Activated CD8-positive, alpha-beta memory T cell treated with anti-CD3 and anti-CD28 coated beads, Interleukin-2, amount 50 U/mL, for 1 hour (primary cell): Measurements from ENCODE around the gene MCHR1.
"Not testable (repeated sequence)": the region's sequence is repeated elsewhere in the genome, so short reads cannot be mapped to it uniquely, and the experiment has no call there.

Source experiments
- DNase-seq: peaks from one replicate; pipeline ENCODE4 v3.0.0-alpha.2; 2020; ENCODE audit errors: extremely low read depth

Gene MCHR1

DNA sequence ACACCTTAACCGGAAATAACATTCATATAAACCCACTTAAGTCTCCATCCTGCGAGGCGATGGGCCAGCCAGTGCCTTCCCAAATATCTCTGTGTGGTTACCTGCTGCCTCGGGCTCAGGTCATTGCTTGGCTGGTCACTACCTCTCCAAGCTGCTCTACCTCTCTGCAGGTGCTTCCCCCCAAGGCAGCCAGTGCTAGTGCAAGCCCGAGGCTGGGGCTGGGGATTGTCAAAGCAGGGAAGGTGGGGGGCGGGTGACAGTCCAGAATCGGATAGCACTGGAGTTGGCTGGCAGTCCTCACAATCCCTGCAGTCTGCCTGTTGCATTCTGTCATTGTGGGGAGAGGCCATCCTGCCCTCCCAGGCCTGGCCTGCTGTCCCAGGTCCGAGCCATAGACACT, 11.1 kb downstream of the MCHR1 start:
- DNase-seq, result no peak

GRCh38 chr22:40691532-40691931, 12.2 kb downstream of the MCHR1 start:
- no peak for DNase-seq

DNA sequence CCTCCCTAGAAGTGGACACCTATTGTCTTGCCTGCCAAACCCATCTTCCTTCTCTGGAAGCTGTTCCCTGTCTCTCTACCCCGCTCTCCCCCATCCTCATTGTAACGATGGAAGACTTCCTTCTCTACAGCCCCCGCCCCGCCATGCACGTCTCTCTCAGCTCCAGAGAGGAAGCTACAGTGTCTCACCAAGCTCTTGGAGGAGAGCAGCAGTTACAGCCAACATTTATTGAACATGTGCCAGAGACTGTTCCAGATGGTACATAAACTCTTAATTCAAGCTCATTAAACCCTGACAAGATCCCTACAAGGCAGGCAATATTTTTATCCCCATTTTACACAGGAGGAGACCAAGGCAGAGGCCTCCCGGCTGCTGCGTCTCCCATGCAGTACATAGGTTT, 15.1 kb downstream of the MCHR1 start:
- DNase-seq, result no peak

GRCh38 chr22:40701274-40701673, 22.0 kb downstream of the MCHR1 start:
- no peak for DNase-seq

DNA sequence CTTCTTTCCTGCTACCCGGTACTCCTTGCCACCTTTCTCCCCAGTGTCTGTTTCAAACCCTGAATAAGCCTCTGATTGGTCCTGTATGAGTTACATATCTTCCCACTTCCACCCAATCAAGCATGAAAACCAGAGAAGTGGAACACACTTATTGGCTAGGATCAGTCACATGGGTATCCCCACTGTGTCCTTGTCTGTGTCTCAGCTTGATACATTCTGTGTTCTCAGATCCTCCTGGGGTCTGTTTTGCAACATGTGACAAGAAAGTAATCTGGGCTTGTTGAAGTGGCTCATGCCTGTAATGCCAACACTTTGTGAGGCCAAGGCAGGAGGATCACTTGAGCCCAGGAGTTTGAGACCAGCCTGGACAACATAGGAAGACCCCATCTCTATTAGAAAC, 23.9 kb downstream of the MCHR1 start:
- no peak for DNase-seq

- no peak for DNase-seq
These were observed 24.5 kb downstream of the MCHR1 start for GRCh38 chr22:40703736-40704135.

DNA sequence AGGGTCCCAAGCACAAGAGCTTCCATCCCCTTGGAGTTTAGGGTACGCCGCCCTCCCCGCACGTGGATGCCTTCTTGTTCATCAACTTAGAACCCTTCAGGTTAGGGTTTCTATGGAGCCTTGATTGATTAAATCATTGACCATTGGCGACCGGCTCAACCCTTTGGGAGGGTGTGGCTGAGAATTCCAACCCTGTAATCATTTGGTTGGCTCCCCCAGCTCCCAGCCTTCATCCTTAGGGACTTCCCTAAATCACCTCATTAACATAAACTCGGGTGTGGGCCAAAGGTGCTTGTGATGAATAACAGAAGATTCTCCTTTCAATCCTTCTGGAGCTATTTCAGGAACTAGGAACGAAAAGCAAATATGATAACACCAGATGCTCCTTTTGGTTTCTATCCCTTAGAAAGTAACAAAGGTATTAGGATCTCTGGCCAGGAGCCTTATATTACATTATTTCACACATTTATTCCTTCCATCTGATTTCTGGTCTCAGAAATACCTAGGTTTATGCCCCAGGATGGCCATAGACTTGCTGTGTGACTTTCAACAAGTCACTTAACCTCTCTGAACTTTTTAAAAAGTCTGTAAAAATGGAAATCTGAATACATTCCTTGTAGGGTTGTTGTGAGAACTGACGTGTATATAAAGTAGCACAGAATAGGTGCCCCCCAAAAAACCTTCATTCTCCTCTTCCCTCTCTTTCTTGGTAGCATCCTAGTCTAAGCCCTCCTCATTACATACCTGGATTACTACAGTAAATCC, 26.8 kb downstream of the MCHR1 start:
- DNase-seq, result no peak

GRCh38 chr22:40707154-40707553, 27.9 kb downstream of the MCHR1 start:
- no peak for DNase-seq

DNA sequence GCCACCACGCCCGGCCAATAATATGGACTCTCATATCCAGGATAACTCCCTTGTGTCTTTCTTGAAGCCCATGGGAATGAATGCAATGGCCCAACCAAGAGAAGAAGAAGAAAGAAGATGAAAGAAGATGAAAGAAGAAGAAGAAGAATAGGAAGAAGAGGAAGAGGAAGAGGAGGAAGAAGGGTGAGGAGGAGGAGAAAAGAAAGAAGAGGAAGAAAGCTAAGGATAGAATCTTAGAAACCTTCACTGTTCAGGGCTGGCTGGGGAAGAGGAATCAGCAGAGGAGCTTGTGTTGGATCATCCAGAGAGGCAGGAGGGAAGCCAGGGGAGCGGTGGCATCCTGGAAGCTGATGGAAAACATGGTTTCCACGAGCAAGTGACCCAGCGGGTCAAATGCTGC, 28.9 kb downstream of the MCHR1 start:
- DNase-seq, result no peak

DNA sequence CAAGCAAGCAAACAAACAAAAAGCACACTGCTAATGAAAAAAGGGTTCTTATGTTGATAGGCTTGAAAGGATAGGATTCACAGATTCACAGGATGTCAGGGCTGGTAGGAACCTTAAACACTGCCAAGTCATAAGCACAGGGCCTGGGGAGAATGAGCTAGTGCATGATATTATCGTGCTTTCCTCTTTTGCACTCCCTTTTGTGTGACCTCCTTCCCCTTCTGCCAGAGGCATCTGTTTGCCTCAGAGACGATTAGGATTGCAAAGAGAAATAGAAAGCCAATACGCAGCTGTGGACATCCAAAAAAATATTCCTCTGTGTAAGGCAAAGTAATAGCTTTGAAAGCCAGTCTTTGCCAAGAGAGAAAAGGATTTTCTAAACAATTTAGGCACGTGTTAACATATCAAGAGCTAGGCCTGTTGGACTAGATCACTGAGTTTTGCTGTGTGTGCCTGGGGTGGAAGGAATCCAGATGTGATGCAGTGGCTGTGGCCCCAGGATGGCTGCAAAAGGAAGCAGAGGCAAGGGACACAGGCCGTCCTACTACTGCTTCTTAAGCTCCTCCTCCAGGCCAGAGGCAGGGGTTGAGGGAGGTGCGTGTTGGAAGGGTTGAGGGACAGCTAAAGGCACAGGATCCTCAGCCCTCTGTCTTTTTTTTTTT, 30.6 kb downstream of the MCHR1 start:
- no peak for DNase-seq

DNA sequence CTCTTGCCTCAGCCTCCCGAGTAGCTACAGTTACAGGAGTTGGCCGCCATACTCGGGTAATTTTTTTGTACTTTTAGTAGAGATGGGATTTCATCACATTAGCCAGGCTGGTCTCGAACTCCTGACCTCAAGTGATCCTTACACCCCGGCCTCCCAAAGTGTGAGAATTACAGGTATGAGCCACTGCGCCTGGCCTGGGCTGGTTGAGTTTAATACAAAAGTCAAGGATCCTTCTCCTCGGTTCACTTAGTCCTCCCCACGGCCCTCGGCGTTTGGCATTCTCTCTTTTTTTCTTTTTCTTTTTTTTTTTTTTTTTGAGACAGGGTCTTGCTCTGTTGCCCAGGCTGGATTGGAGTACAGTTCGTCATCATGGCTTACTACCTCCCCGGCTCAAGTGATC, 33.0 kb downstream of the MCHR1 start:
- DNase-seq, result no peak

DNA sequence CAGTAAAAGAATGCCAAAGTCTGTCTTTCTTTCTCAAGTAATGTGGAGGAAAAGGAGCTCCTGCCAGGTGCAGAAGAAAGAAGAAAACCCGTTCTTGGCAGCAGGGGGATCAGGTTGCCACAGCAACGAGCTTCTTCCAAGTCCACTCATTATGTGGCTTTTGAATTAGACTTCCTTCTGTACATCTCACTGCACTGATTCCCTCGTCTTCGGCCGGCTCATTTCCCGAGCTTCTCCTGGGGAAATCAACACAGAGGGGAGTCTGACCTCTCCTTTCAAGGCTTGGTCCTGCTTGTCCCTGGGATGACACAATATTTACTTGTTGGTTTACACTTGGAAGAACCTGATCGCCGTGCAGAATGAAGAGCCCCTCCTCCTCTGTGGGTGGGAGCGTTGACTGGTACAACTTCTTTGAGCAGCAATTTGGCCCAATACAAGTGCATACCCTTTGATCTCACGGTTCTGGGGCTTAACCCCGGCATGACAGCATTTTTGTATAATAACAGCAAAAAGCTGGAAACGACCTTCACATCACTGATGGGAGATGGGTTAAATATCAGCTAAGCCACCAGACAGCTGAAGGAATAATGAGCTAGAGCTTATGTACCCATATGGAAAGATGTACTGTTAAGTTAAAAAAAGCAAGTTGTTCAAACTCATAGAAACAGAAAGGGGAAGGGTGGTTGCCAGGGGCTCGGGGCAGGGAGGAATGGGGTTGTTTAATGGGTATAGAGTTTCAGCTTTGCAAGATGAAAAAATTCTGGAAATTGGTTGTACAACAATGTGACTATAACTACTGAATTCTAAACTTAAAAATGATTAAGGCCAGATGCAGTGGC, 35.4 kb downstream of the MCHR1 start:
- DNase-seq, result no peak

DNA sequence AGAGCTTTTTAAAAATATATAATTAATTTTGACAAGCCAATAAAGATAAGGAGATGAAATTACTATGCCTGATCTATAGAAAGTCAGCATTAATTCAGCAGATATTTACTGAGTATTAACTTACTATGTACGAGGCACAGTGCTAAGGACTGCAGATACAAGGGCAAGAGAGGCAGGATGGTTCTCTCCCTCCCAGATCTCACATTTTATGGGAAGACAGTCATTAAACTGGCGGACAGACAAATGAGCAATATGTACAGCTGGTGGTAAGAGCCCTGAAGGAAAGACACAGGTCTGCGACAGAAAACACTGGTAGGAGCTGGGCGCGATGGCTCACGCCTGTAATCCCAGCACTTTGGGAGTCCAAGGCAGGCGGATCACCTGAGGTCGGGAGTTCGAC, 36.8 kb downstream of the MCHR1 start:
- no peak for DNase-seq

DNA sequence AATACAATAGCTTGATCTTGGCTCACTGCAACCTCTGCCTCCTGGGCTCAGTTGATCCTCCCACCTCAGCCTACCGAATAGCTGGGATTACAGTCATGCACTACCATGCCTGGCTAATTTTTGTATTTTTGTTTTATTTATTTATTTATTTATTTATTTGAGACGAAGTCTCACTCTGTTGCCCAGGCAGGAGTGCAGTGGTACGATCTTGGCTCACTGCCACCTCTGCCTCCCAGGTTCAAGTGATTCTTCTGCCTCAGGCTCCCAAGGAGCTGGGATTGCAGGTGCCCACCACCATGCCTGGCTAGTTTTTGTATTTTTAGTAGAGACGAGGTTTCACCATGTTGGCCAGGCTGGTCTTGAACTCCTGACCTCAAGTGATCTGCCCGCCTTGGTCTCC, 38.4 kb downstream of the MCHR1 start:
- DNase-seq, result not testable (repeated sequence)

GRCh38 chr22:40718250-40719204, 39.2 kb downstream of the MCHR1 start:
- no peak for DNase-seq

GRCh38 chr22:40719599-40719998, 40.3 kb downstream of the MCHR1 start:
- DNase-seq, result no peak

DNA sequence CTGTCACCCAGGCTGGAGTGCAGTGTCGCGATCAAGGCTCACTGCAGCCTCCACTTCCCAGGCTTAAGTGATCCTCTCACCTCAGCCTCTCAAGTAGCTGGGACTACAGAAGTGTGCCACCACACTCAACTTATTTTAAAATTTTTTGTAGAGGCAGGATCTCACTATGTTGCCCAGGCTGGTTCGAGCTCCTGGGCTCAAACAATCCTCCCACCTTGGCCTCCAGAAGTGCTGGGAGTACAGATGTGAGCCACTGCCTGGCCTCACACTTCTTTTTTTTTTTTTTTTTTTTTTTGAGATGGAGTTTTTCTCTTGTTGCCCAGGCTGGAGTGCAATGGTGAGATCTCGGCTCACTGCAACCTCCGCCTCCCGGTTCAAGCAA, 40.9 kb downstream of the MCHR1 start:
- DNase-seq, result not testable (repeated sequence)

DNA sequence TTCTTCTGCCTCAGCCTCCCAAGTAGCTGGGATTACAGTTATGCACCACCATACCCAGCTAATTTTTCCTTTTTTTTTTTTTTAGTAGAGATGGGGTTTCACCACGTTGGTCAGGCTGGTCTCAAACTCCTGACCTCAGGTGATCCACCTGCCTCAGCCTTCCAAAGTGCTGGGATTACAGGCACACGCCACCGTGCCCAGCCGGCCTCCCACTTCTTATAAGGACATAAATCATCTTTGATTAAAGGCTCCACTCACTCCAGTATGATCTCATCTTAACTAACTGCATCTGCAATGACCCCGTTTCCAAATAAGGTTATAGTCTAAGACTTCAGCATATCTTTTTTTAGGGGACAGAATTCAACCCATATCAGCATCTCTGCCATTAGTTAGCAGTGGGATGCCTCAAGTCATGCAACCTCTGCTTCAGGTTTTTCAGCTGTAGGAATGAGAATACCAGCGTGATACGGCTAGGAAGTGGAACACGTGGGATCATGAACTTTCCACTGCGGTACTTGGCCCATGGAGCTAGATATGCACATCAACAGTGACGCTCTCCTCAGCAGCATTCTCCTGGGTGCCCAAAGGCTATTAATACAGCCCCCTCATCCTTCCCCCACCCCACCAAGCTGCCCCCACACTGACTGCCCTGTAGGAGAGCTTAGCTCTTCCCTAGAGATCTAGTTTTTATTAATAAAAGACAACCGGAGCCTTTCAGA, 41.4 kb downstream of the MCHR1 start:
- no peak for DNase-seq

- DNase-seq, result no peak
These were observed 42.0 kb downstream of the MCHR1 start for GRCh38 chr22:40721266-40721665.

DNA sequence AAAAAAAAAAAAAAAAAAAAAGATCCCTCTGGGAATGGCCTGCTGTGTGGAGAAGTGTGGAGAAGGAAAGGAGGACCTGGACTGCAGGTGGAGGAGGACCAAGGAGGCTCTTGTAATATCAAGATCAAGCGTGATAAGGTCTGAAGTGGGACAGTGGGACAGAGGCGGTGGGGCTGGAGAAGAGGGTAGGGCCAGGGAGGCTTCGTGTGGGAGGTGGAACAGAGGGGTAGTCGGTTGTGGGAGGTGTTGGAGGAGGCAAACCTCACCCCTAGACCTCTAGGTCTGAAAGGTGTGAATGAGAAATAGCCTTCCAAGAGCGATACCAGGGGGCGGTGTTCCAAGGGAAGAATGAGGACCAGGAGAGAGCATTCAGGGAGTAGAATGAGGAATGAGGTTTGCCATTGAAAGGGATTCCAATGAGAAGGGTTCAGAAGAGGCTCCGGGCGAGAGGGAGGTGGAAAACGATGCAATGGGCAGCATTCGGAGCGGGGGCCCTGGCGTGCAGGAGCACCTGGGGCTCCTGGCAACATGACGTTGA, 44.2 kb downstream of the MCHR1 start:
- DNase-seq, result no peak

- no peak for DNase-seq
These were observed 47.2 kb downstream of the MCHR1 start for GRCh38 chr22:40726514-40726913.
